Activated naive CD4-positive, alpha-beta T cell treated with Interleukin-2 at 50 U/mL for 16 hours (primary cell): Measurements from ENCODE around the gene AP1S1.
A peak's percentile ranks its signal among the peaks of the same experiment; 100 is the strongest.
"Not testable (repeated sequence)": the region's sequence is repeated elsewhere in the genome, so short reads cannot be mapped to it uniquely, and the experiment has no call there.

ENCODE experiments used
- DNase-seq: peaks from one replicate; pipeline ENCODE4 v3.0.0-alpha.2; 2020

AP1S1 gene

DNA sequence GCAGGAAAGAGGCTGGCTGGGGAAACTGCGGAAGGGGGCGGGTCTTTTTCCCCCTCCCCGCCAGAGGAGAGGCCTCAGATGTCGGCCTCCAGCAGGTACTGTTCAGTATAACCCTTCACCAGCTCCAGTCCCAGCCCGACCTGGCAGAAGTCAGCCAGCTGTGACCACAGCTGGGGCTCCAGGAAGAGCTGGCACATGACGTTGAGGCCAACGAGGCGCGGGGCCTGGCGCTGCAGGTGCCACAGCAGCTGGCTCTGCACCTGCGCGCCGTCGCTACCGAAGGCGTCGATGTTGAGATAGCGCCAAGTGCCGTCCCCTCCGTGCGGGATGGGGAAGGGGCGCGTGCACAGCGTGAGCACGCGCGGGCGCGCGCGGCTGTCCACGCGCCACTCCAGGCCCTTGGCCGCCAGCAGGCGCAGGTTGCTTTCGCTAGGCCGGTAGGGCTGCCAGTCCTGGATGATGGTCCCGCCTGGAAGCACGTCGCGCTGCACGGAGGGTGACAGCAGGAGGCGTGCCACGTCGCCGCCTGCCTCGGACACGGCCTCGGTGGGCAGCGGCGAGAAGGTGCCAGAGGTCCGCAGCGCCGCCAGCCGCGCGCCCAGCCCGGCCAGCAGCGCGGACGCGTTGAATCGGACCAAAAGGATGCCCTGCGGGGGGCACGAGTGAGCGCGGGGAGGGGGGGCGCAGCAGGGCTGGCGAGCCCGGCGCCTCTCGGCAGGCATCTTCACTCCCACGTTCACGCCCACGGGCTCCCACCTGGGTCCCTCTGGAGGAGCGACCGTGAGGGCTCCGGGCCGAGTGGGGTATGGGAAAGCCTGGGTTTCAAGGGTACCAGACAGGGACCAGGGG, 18.0 kb downstream of the AP1S1 start:
- DNase-seq = peak; percentile 5

DNA sequence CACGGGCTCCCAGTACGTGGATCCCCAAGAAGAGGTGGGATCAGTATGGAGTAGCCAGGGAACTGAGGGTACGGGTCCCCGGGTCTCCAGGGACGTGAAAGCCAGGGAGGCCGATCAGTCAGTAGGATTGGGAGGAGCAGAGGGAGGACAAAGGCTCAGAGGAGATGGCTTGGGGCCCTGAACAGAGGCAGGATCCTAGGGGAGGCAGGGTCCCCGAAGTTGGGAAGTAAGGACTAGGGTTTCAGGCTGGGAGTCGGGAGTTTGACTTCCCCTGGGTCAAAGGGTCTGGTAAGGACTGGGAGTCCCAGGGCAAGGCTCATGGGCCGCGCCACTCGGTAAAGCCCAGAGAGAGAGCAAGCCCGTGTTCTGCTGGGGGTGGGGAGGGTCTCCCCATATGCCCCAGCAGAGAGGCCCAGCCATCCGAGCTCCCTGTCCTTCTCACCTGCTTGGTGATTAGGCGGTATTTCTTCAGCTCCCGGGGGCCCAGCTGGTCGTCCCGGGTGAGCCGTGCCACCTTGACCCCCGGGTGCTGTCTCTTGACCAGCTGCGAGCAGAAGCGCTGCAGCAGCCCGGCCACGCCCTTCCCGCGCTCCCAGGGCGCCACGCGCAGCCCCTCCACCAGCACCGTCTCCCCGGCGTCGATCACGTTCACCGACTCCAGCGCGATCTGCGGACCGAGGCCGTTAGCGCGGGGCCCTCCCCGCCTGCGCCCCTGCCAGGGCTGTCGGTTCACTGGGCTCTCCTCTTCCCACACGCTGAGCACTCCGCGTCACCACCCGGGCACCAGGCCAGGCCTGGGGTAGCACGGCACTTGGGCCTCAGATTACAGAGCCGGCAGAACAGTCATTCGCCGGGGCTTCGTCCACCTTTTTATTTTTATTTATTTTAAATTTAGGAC, 18.8 kb downstream of the AP1S1 start:
- DNase-seq = peak; percentile 28

DNA sequence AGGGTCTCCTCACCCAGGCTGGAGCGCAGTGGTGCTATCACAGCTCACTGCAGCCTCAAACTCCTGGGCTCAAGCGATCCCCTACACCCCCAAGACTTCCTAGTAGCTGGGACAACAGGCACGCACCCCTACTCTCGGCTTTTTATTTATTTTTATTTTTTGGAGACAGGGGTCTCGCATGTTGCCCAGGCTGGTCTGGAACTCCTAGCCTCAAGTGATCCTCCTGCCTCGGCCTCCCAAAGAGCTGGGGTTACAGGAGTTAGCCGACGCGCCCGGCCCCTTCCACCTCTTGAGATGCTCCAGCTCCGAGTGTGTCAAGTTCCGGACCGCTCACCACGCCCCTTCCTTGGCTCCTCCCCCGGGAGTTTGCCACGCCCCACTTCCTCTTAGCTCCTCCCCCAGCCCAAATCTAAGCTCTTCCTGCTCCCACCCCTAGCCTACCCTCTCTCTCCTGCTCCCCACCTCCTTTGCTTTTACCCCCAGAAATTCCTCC, 19.5 kb downstream of the AP1S1 start:
- peak; percentile 60 for DNase-seq

DNA sequence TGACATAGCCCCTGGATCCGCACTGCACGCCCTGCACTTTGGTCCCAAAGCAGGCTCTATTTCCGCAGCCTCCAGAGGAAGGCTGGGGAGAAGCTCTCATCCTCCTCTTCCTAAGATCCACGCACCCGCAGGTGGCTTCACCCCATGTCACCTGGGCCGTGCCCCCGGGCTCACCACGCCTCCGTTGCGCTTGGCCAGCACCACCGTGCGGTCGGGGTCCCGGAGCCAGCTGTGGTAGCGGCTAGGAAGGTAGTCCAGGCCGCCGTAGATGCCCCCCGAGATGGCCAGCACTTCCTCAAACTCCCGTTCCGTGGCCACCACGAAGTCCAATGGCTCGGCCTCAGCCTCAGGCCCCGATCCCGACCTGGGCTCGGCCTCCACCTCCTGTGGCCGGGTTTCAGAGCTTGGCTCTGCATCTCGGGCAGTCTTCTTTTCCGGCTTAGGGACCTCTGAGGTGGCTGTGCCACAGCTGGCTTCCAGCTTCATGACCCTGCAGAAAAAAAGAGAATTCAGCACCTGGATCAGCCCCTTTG, 20.1 kb downstream of the AP1S1 start:
- no peak for DNase-seq

DNA sequence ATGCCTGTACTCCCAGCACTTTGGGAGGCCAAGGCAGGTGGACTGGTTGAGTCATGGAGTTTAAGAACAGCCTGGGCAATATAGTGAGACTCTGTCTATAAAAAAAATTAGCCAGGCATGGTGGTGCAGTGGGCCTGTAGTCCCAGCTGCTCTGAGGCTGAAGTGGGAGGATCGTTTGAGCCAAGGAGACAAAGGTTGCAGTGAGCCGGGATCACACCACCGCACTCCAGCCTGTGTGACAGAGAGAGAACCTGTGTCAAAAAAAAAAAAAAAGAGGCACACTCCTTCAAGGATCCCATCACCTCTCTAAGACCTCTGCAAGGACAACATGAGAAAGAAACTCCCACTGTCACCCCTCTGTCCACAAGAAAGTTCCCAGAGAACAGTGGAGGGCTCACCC, 21.4 kb downstream of the AP1S1 start:
- no peak for DNase-seq

DNA sequence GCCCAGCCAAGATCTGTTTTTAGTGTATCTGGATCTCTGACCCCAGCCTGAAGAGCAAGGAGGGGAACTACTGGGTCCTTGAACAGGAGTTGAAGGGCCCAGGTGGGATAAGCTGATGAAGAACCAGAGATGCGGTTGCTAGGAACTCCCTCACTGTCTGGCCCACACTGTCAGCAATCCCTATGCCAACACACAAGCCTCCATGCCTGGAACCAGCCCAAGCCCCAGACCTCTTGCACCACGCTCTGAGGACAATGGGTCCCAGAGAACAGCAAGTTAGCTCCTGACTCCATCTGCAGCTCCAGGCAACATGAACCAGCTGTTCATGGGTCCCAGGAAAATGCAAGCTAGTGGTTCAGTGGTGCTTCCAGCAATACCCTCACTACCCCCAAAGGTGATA, 23.4 kb downstream of the AP1S1 start:
- no peak for DNase-seq

DNA sequence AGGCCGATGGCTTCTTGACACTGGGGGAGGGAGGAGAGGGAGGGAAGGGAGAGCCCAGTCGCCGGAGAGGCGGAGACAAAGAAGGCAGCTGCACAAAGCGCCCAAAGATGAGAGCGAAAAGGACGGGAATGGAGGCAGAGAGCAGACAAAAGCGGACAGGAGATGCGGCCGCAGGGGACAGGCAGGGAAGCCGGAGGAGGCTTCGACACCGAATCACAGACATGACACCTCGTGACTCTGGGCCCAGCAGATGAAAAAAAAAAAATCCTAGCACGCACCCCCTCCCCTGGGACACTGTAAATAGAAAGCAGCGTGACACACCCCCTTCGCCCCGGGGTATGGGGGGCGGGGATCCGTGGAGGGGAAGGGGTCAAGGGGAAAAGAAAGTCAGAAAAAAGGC, 24.8 kb downstream of the AP1S1 start:
- no peak for DNase-seq

DNA sequence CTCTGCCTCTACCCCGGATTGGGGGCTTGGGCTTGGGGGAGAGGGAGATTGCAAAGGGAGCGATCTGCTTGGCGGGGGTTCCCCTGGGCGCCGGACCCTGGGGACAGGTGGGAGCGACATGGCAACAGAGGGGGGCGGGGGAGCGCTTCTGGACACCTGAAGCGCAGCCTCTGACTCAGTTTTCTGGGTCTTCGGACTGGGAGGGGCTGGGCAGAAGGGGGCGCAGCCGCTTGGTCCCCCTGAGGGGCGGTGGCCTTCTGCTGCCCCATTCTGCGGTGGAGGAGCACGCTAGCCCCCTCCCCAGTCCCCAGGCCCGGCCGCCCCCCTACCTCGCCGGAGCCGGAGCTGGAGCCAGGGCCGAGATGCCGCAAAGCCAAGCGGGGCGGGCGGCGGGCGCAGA, 25.4 kb downstream of the AP1S1 start:
- no peak for DNase-seq

DNA sequence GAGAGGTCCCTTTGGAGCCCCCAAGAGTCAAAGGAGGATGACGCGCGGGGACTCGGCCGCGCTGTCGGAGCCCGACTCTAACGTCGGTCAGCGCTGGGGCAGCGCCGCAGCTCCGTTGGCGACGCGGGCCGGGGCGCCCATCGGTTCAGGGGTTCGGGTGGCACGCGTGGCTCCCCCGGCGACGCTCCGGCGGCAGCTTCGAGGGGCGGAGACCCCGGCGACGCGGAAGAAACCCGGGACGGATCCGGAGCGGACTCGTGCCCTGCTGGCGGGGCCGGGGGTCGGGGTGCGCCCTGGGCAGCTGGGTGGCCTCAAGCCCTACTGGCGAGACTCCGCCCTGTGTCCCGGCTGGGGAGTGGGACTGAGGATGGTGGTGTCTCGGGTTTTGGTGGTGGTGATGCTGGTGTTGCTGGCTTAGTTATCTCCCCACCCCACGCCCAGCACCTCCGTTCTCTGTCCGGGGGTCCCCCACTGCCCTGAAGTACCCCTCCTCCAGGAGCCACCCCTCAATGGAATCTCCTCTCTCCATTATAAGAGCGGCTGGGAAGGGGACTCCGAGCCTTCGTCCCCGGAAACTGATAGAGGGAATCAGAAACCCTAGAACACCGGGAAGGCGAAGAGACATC, 26.0 kb downstream of the AP1S1 start, which contains the start of gene NAT16:
NAT16 (minus strand) TSS at position 164 of the 626 bp plus-strand sequence. CDS start 5,486 bp downstream, outside the sequence.
- no peak for DNase-seq

DNA sequence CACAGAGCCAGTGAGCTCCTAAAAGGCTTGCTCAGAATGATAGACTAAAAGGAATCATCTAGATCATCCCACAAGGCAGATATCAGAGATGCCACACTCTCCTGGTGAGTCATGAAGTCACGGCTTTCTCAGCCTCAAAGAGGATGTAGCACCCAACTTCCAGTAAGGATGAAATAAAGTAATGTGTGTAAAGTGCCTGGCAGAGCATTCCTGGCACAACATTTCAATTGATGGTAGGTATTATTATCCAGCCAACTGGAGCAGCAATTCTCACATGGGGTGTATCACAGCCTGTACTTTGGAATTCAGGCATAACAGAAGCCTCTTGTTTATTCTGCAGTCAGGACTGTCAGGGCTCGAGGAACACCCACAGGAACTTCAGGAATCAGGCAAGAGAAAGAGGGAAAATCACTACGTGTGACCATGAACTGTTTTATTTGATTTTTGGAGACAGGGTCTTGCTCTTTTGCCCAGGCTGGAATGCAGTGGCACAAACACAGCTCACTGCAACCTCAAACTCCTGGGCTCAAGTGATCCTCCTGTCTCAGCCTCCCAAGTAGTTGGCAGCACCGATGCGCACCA, 31.1 kb downstream of the AP1S1 start:
- no peak for DNase-seq

DNA sequence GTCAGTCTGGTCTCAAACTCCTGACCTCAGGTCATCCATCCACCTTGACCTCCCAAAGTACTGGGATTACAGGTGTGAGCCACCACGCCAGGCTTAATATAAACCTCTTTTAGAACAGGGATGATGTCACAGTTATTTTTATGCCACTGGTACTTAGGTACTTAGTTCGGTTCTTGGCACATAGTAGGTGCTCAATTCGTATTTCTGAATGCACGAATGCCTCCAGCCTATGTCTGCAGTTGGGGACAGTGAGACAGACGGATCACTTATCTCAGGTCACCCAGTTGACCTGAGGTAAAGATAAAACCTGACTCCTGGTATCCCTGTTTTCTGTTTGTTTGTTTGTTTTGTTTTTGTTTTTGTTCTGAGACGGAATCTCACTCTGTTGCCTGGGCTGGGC, 31.9 kb downstream of the AP1S1 start:
- DNase-seq = no peak

DNA sequence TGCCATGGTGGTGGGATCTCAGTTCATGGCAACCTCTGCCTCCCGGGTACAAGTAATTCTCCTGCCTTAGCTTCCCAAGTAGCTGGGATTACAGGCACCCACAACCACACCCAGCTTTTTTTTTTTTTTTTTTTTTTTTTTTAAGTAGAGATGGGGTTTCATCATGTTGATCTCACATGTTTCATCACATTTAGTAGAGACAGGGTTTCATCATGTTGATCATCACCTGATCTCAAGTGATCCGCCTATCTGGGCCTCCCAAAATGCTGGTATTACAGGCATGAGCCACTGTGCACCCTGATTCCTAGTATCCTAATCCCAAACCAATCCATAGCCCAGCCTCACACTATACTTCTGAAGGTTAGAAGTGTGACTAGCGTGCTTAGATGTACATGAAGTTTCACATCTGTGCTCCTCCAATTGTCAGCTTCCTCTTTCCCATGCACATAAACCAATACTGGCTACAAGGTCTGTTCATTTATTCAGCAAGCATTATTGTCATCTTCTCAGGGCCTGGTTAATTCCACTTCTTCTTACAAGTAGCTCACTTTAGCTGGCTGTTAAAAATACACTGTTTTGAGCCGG, 32.7 kb downstream of the AP1S1 start:
- no peak for DNase-seq

DNA sequence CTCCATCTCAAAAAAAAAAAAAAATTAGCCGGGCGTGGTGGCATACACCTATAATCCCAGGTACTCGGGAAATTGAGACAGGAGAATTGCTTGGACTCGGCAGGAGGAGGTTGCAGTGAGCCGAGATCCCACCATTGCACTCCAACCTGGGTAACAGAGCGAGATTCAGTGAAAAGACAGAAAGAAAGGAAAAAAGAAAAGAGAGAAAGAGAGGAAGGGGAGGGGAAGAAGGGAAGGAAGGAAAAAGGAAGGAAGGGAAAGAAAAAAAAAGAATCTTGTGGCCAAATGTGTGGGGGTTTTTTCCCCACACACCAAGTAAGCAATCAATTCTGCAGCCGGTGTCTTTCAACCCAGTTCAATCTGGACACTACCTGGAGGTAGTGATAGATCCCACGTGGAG, 34.8 kb downstream of the AP1S1 start:
- DNase-seq = no peak

DNA sequence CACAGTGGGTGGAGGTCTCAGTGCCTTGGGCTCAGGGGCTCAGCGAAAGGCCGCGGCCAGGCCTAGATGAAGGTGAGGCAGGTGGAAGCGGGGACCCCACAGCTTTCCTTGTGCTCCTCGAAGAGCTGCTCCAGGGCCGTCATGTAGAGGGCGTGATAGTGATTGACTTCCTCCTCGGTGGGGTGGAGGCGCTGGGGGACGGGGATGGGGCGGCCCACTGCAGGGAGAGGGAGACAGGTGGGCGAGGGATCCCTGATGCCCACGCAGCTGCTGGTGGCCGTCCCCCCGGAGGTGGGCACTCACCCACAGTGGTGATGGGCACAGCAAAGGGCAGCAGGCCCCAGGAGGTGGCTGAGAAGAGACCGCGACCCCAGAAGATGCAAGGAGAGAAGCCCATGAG, 41.6 kb downstream of the AP1S1 start:
- no peak for DNase-seq

DNA sequence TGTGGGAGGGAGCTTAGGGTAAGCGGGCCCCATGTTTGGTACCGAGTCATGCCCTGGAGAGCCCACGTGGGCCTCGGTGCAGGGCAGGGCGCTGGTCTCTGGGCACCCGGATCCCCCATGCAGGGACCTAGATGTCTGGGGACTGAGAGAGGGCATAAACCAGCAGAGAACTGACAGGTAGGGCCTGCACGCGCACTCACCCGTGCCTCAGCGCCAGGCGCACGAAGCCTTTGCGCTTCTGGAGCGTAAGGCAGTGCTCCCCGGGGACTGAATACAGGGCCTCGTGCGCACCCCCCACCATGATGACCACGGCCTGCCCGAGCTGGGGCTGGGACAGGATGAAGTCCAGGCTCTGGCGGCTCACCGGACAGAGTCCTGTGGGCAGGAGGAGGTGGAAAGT, 43.7 kb downstream of the AP1S1 start:
- no peak for DNase-seq

DNA sequence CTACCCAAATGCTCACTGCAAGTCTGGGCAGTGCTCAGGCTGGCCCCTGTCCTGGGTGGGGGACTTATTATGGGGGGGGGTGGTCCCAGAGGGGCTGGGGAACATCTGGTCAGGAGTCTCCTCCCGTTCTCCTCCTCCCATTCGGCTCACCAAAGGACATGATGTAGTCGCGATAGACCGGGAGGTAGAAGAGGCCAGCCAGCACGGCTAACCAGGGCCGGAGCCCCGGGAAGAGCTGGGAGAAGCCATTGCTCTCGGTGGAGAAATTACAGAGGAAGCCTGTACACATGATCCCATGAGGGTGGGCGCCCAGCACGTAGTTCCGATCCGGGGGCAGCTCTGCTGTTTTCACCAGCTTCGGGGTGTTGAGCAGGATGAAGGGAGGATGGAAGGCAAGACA, 44.2 kb downstream of the AP1S1 start:
- DNase-seq = no peak

DNA sequence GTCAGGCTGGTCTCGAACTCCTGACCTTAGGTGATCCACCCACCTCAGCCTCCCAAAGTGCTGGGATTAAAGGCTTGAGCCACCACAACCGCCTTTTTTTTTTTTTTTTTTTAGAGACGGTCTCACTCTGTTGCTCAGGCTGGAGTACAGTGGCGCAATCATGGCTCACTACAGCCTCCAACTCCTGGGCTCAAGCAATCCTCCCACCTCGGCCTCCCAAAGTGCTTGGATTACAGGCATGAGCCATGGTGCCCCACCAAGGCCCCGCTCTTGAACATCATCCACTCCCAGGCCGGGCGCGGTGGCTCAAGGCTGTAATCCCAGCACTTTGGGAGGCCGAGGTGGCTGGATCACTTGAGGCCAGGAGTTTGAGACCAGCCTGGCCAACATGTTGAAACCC, 45.2 kb downstream of the AP1S1 start:
- not testable (repeated sequence) for DNase-seq

DNA sequence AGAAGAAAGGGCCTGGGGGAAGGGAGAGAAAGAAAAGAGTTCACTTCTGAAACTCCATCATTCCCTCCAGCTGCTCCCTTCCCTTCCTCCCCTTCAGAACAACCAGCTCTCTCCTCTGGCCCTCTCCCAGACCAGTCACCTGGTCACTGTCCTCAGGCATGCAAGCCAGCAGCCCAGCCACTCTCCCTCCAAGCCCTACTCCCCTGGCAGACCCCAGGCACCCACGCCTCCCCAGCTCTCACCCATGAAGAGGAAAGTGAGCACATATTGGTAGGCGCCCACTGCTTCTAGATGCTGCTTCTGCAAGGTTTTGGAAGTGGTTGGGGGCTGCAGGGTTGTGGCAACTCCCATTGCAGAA, 46.2 kb downstream of the AP1S1 start:
- no peak for DNase-seq

DNA sequence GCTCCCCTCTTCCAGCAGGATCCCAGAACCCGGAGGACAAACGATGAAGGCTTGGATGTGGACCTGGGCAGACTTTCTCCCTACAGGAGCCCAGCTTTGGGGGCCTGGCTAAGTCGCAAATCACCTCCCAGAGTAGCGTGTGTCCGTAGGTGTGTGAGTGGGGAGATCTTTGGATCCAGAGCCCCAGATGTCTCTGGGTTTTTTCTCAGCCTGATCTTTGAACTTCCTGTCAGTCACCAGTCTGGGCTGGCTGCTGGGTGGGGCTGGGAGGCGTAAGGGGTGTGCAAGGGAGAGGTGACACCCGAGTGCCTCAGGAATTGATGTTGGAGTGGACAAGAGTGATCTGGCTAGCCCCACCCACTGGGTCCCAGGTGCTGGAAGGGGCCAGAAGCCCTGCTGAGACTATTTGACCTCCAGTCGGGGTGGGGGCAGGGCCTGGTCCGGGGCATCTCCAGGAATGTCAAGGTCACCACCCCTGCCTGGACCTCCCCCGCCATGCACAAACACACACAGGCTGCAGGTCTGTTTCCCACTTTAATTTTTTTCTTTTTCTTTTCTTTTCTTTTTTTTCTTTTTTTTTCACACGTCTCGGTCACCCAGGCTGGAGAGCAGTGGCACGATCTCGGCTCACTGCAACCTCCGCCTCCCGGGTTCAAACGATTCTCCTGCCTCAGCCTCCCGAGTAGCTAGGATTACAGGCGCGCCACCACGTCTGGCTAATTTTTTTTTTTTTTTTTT, 46.8 kb downstream of the AP1S1 start, which contains the start of gene MOGAT3:
MOGAT3 (minus strand) TSS at position 175 of the 738 bp plus-strand sequence. CDS start 182 bp downstream, outside the sequence.
- DNase-seq = no peak

DNA sequence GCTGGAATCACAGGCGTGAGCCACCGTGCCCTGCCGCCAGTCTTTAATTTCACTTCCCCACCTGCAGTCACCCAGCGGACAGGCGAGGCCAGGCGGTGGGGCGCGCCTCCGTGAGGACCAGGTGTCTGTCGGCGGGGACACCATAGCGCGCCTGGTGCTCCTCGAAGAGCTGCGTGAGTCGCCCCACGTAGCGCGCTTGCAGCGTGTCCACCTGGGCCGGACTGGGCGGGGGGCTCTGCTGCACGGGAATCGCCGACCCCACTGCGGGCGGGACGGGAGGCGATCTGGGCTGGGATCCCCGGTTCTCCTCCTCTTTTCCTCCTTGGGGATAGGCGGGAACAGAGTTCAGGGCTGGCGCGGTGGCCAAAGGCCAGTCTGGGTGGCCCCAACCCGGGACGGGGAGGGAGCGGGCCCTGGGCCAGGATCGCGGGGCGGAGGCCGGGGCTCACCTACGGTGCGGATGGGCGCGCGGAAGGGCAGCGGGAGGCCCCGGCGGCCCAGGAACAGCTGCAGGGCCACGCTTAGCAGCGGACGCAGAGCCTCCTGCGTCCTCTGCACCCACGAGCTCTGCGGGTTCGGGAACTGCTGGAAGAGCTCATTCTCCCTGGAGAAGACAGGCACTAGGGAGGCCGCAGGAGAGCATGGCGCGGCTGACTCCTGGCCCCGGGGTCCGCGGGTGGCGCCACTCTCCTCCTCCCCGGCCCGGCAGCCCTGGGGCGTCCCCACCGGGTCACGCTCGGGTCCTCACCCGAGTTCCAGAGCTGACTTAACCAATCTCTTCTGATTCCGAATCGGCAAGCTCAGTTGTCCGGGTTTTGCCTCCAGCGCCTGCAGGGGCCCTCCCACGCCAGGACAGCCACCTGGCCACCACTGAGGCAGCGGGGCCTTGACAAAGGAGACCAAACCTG, 47.7 kb downstream of the AP1S1 start:
- DNase-seq = no peak
